MM.1S (cell line): Measurements from ENCODE around the gene HPCAL1.
A peak's percentile ranks its signal among the peaks of the same experiment; 100 is the strongest.

Experiments used
- DNase-seq: peaks from one replicate; pipeline ENCODE4 v3.0.0-alpha.2; 2015
- H2AFZ ChIP-seq: fragments of 300-600 bp; sonication (generic); 2 replicates; pipeline ENCODE4 v1.6.0; 2016; ENCODE audit warnings: antibody characterized with exemption, low read length
- H3F3A ChIP-seq: fragments of 300-600 bp; sonication (generic); 2 replicates; pipeline ENCODE4 v1.6.1; 2016; ENCODE audit warnings: mild to moderate bottlenecking, antibody characterized with exemption, low read length, moderate library complexity, mixed read lengths; ENCODE audit not compliant: insufficient read depth
- H3K27ac ChIP-seq: fragments of 300-600 bp; sonication (generic); 2 replicates; pipeline ENCODE4 v1.5.1; 2016; ENCODE audit warnings: mild to moderate bottlenecking, low read length
- H3K27me3 ChIP-seq: fragments of 300-600 bp; sonication (generic); replicated peaks from 2 replicates; pipeline ENCODE4 v1.6.0; 2016; ENCODE audit warnings: low read length; ENCODE audit not compliant: insufficient read depth
- H3K36me3 ChIP-seq: fragments of 300-600 bp; sonication (generic); replicated peaks from 2 replicates; pipeline ENCODE4 v1.6.1; 2016; ENCODE audit warnings: mild to moderate bottlenecking, low read length, mixed read lengths; ENCODE audit not compliant: insufficient read depth
- H3K4me1 ChIP-seq: fragments of 300-600 bp; sonication (generic); 2 replicates; pipeline ENCODE4 v1.6.1; 2016; ENCODE audit warnings: low read length, mixed read lengths
- H3K4me2 ChIP-seq: fragments of 300-600 bp; sonication (generic); 2 replicates; pipeline ENCODE4 v1.6.0; 2016; ENCODE audit warnings: low read depth, low read length
- H3K4me3 ChIP-seq: fragments of 300-600 bp; sonication (generic); 2 replicates; pipeline ENCODE4 v1.5.1; 2016; ENCODE audit warnings: low read length, mixed read lengths
- H3K79me2 ChIP-seq: fragments of 300-600 bp; sonication (generic); 2 replicates; pipeline ENCODE4 v1.6.1; 2016; ENCODE audit warnings: mixed run types, low read length, mixed read lengths
- H3K9ac ChIP-seq: fragments of 300-600 bp; sonication (generic); 2 replicates; pipeline ENCODE4 v1.6.1; 2016; ENCODE audit warnings: low read length, mixed read lengths
- H3K9me2 ChIP-seq: fragments of 300-600 bp; sonication (generic); replicated peaks from 2 replicates; pipeline ENCODE4 v1.6.1; 2016; ENCODE audit warnings: mild to moderate bottlenecking, low read length, mixed read lengths; ENCODE audit not compliant: insufficient read depth
- H3K9me3 ChIP-seq: fragments of 300-600 bp; sonication (generic); replicated peaks from 2 replicates; pipeline ENCODE4 v1.6.1; 2016; ENCODE audit warnings: mild to moderate bottlenecking, low read length, mixed read lengths; ENCODE audit not compliant: insufficient read depth
- H4K20me1 ChIP-seq: fragments of 300-600 bp; sonication (generic); 2 replicates; pipeline ENCODE4 v1.6.1; 2016; ENCODE audit warnings: mild to moderate bottlenecking, low read length, moderate library complexity, mixed read lengths; ENCODE audit not compliant: insufficient read depth
- CTCF ChIP-seq: fragments of 300-600 bp; sonication (generic); IDR thresholded peaks from 2 replicates; pipeline ENCODE4 v1.5.1; 2016; ENCODE audit warnings: antibody characterized with exemption, low read length, mixed read lengths
- EZH2 ChIP-seq: fragments of 300-600 bp; sonication (generic); optimal IDR thresholded peaks from 2 replicates; pipeline ENCODE3; 2017; ENCODE audit warnings: low read depth, mild to moderate bottlenecking, antibody characterized with exemption, low read length, mixed read lengths
- EZH2phosphoT487 ChIP-seq: fragments of 300-600 bp; sonication (generic); IDR thresholded peaks from 2 replicates; pipeline ENCODE4 v1.6.1; 2018; ENCODE audit warnings: antibody characterized with exemption, low read length

HPCAL1 gene

GRCh38 chr2:10378189-10378588 lies 75.5 kb downstream of the HPCAL1 start:
- Histone ChIP-seq H3K9me3 (no peaks in the 10 kb centered on the region), H3K36me3 (no peaks in the 10 kb centered on the region), H3K27me3 (no peaks in the 10 kb centered on the region), H3K9ac (peak overlapping the region; percentile 62; the same call in 1 of the 2 replicates), H3K4me3 (peak overlapping the region; percentile 40), H3K79me2 (peaks cover 69% of the 10 kb centered on the region), H3F3A (peaks cover 47% of the 10 kb centered on the region), H2AFZ (no peak overlapping the region), H3K9me2 (no peaks in the 10 kb centered on the region), H4K20me1 (no peaks in the 10 kb centered on the region), H3K4me1 (peaks cover 75% of the 10 kb centered on the region), H3K4me2 (peak overlapping the region; percentile 86; the same call in 1 of the 2 replicates), H3K27ac (peak overlapping the region; percentile 88)
- DNase-seq, result peak; percentile 96
- no peak for TF ChIP-seq CTCF
- TF ChIP-seq EZH2phosphoT487, result no peak
- TF ChIP-seq EZH2, result no peak

GRCh38 chr2:10380048-10380926 lies 77.6 kb downstream of the HPCAL1 start:
- Histone ChIP-seq H3K27me3 (no peaks in the 10 kb centered on the region), H3K4me3 (no peak overlapping the region), H2AFZ (no peak overlapping the region), H3K9me2 (no peaks in the 10 kb centered on the region), H3K4me2 (no peak overlapping the region), H3K36me3 (no peaks in the 10 kb centered on the region), H3K9me3 (no peaks in the 10 kb centered on the region), H3K9ac (no peak overlapping the region), H3K79me2 (peaks cover 64% of the 10 kb centered on the region), H4K20me1 (no peaks in the 10 kb centered on the region), H3K4me1 (peaks cover 76% of the 10 kb centered on the region), H3K27ac (no peak overlapping the region), H3F3A (peaks cover 49% of the 10 kb centered on the region)
- TF ChIP-seq EZH2phosphoT487, result no peak
- DNase-seq, result no peak

- Histone ChIP-seq H3K4me3 (no peak overlapping the region), H3K9ac (peak overlapping the region; percentile 47; the same call in 1 of the 2 replicates), H3K9me3 (no peaks in the 10 kb centered on the region), H3F3A (peaks cover 40% of the 10 kb centered on the region), H3K27me3 (no peaks in the 10 kb centered on the region), H3K27ac (peak overlapping the region; percentile 80), H3K36me3 (no peaks in the 10 kb centered on the region), H3K79me2 (peaks cover 67% of the 10 kb centered on the region), H3K4me1 (peaks cover 72% of the 10 kb centered on the region), H3K9me2 (no peaks in the 10 kb centered on the region), H3K4me2 (peak overlapping the region; percentile 89), H2AFZ (no peak overlapping the region), H4K20me1 (no peaks in the 10 kb centered on the region)
- no peak for DNase-seq
- no peak for TF ChIP-seq EZH2phosphoT487
Observed at GRCh38 chr2:10381997-10382353, 79.3 kb downstream of the HPCAL1 start.

- peak overlapping the region; percentile 80 for H3K27ac ChIP-seq
- H3K4me2 ChIP-seq, result peak overlapping the region; percentile 89
- no peaks in the 10 kb centered on the region for H3K9me3 ChIP-seq
- no peaks in the 10 kb centered on the region for H3K27me3 ChIP-seq
- DNase-seq, result peak; percentile 75
- peaks cover 72% of the 10 kb centered on the region for H3K4me1 ChIP-seq
- no peak overlapping the region for H2AFZ ChIP-seq
- peaks cover 73% of the 10 kb centered on the region for H3K79me2 ChIP-seq
- no peaks in the 10 kb centered on the region for H3K9me2 ChIP-seq
- TF ChIP-seq CTCF, result no peak
- TF ChIP-seq EZH2phosphoT487, result no peak
- no peak for TF ChIP-seq EZH2
- no peaks in the 10 kb centered on the region for H4K20me1 ChIP-seq
- peak overlapping the region; percentile 44 for H3K4me3 ChIP-seq
- peak overlapping the region; percentile 47; the same call in 1 of the 2 replicates for H3K9ac ChIP-seq
- H3K36me3 ChIP-seq, result no peaks in the 10 kb centered on the region
- H3F3A ChIP-seq, result peaks cover 34% of the 10 kb centered on the region
Observed at GRCh38 chr2:10382354-10383061, 79.8 kb downstream of the HPCAL1 start.
